HCT116 (cell line): ENCODE data around the gene MRPL45. TPM values are rescaled to one million over a fixed set of nuclear protein-coding genes. Genes with fewer than 3 reads are reported as not detected.

Source experiments
- ATAC-seq: fragments of 200-7000 bp; cut with Tn5 transposase; 2 replicates; pipeline ENCODE4 v1.9.1; 2020; ENCODE audit warnings: mild to moderate bottlenecking, moderate library complexity
- BruUV-seq: library from RNA; stranded (reverse); fragments of 400-500 nt; replicated peaks from 2 replicates; lab custom pipeline; 2021; lab: Mats Ljungman, UMichigan
- CTCF ChIA-PET: fragments of 300-600 bp; sonication (Branson Sonifier 250); formaldehyde crosslinking; loops from one replicate; lab custom pipeline; 2021; ENCODE audit warnings: antibody characterized with exemption; lab: Charles Lee
- POLR2A ChIA-PET: fragments of 300-600, 350-600 bp; sonication (Branson Sonifier 250); formaldehyde crosslinking; loops from one replicate; lab custom pipeline; 2021; ENCODE audit warnings: antibody characterized with exemption; lab: Charles Lee
- RAD21 ChIA-PET, 2 experiments: fragments of 300-600 bp; sonication (Branson Sonifier 250); formaldehyde crosslinking; loops; one replicate each; lab custom pipeline; 2023; ENCODE audit warnings: low total read pairs in 2 of 2; ENCODE audit not compliant: uncharacterized antibody in 2 of 2, unreplicated experiment in 2 of 2, low non-redundant PET in 1 of 2; lab: Charles Lee
- DNase-seq: peaks from one replicate; pipeline ENCODE4 v3.0.0-alpha.2; 2010; ENCODE audit warnings: low read depth, low spot score
- H2AFZ ChIP-seq: fragments of 200-600 bp; shearing (Covaris generic), sonication (generic); 2 replicates; pipeline ENCODE4 v1.6.1; 2017; ENCODE audit warnings: low read depth, mixed run types, mixed read lengths, antibody characterized with exemption, low read length; ENCODE audit not compliant: poor library complexity, severe bottlenecking
- H3K27ac ChIP-seq: 2 replicates; pipeline ENCODE4 v1.5.1; 2012; ENCODE audit warnings: low read depth, low read length
- H3K27me3 ChIP-seq: fragments of 200-600 bp; sonication (generic); 2 replicates; pipeline ENCODE4 v1.6.1; 2016; ENCODE audit warnings: mixed run types, low read length, mixed read lengths; ENCODE audit not compliant: insufficient read depth
- H3K36me3 ChIP-seq, 2 experiments: fragments of 200-500 bp in 1 of 2; fragments of 200-600 bp in 1 of 2; sonication (Bioruptor generic) in 1 of 2; sonication (generic) in 1 of 2; 2 replicates each; pipeline versions ENCODE4 v1.5.1 to v1.6.1; 2014 to 2016; ENCODE audit warnings: low read length in 2 of 2, inconsistent platforms in 1 of 2, mixed read lengths in 1 of 2, mixed run types in 1 of 2; ENCODE audit not compliant: insufficient read depth in 2 of 2, control insufficient read depth in 1 of 2
- H3K4me1 ChIP-seq, 2 experiments: fragments of 200-600 bp in 1 of 2; sonication (generic) in 1 of 2; 2 replicates each; pipeline versions ENCODE4 v1.5.1 to v1.6.1; 2012 to 2017; ENCODE audit warnings: low read length in 2 of 2, inconsistent platforms in 1 of 2, mild to moderate bottlenecking in 1 of 2, mixed read lengths in 1 of 2, mixed run types in 1 of 2, moderate library complexity in 1 of 2; ENCODE audit not compliant: insufficient read depth in 2 of 2, control insufficient read depth in 1 of 2
- H3K4me2 ChIP-seq: fragments of 200-600 bp; sonication (generic); 2 replicates; pipeline ENCODE4 v1.6.1; 2017; ENCODE audit warnings: mixed run types, low read length, mixed read lengths
- H3K4me3 ChIP-seq, 2 experiments: fragments of 200-600 bp in 1 of 2; sonication (generic) in 1 of 2; replicated peaks in 1 of 2; 2 replicates each; pipeline ENCODE4 v1.5.1; 2011 to 2016; ENCODE audit warnings: low read length in 2 of 2, control low read depth in 1 of 2, low read depth in 1 of 2, mild to moderate bottlenecking in 1 of 2, mixed read lengths in 1 of 2, mixed run types in 1 of 2
- H3K79me2 ChIP-seq: fragments of 200-600 bp; sonication (generic); 2 replicates; pipeline ENCODE4 v1.6.1; 2017; ENCODE audit warnings: mild to moderate bottlenecking, mixed run types, low read length, moderate library complexity, mixed read lengths; ENCODE audit not compliant: insufficient read depth
- H3K9ac ChIP-seq: fragments of 200-600 bp; sonication (generic); 2 replicates; pipeline ENCODE4 v1.6.1; 2016; ENCODE audit warnings: low read length, mixed read lengths
- H3K9me2 ChIP-seq: fragments of 200-600 bp; sonication (generic), shearing (Covaris generic); 2 replicates; pipeline ENCODE4 v1.6.1; 2017; ENCODE audit warnings: mixed run types, mild to moderate bottlenecking, moderate library complexity; ENCODE audit not compliant: insufficient read depth
- H3K9me3 ChIP-seq, 2 experiments: fragments of 200-500 bp in 1 of 2; fragments of 200-600 bp in 1 of 2; sonication (Bioruptor generic) in 1 of 2; sonication (generic) in 1 of 2; 2 replicates each; pipeline ENCODE4 v1.6.1; 2014 to 2017; ENCODE audit warnings: low read length in 2 of 2, mixed read lengths in 2 of 2, inconsistent platforms in 1 of 2, low read depth in 1 of 2, mild to moderate bottlenecking in 1 of 2, mixed run types in 1 of 2, moderate library complexity in 1 of 2; ENCODE audit not compliant: control insufficient read depth in 1 of 2, insufficient read depth in 1 of 2
- H4K20me1 ChIP-seq: fragments of 200-600 bp; sonication (generic), shearing (Covaris generic); 2 replicates; pipeline ENCODE4 v1.6.1; 2017; ENCODE audit warnings: mixed run types, mild to moderate bottlenecking, moderate library complexity; ENCODE audit not compliant: insufficient read depth
- CEBPB ChIP-seq: IDR thresholded peaks from 2 replicates; pipeline ENCODE4 v1.6.1; 2012; ENCODE audit warnings: low read depth
- FOSL1 ChIP-seq: IDR thresholded peaks from 2 replicates; pipeline ENCODE4 v1.6.1; 2012; ENCODE audit warnings: low read depth
- POLR2A ChIP-seq: IDR thresholded peaks from 2 replicates; pipeline ENCODE4 v1.7.0; 2011; ENCODE audit warnings: borderline replicate concordance; ENCODE audit not compliant: insufficient read depth, insufficient read length; ENCODE audit errors: extremely low read depth
- TCF7L2 ChIP-seq: IDR thresholded peaks from 2 replicates; pipeline ENCODE4 v1.7.0; 2011; ENCODE audit warnings: borderline replicate concordance, inconsistent platforms; ENCODE audit not compliant: insufficient read depth, insufficient read length; ENCODE audit errors: extremely low read depth
- ZFX ChIP-seq: fragments of 450-650 bp; IDR thresholded peaks from 2 replicates; pipeline ENCODE4 v1.6.1; 2017
- ZNF274 ChIP-seq: fragments of 200-500 bp; sonication (Bioruptor generic); IDR thresholded peaks from 2 replicates; pipeline ENCODE4 v1.6.1; 2014; ENCODE audit warnings: mild to moderate bottlenecking, low read depth, low read length, inconsistent platforms
- intact Hi-C: fragments of 100-400 bp; cut with micrococcal nuclease; formaldehyde crosslinking; loops from 2 replicates; pipeline ENCODE4 v1.10.0; 2022
- total RNA-seq: library from RNA; stranded (reverse); gene quantifications from one replicate; pipeline ENCODE4 v1.2.1, GENCODE V29; 2021; ENCODE audit not compliant: unreplicated experiment
- TF ChIP-seq, protein P1 (sequence below): IDR thresholded peaks from 2 replicates; pipeline ENCODE4 v1.6.1; 2012
- TF ChIP-seq, protein P2 (sequence below): IDR thresholded peaks from 2 replicates; pipeline ENCODE4 v1.6.1; 2011; ENCODE audit warnings: mild to moderate bottlenecking, low read length, moderate library complexity; ENCODE audit not compliant: insufficient replicate concordance; ENCODE audit errors: extremely low read depth
- TF ChIP-seq, protein P3 (sequence below), 3 experiments: fragments of 200-600 bp in 1 of 3; sonication (generic) in 1 of 3; IDR thresholded peaks in 2 of 3; conservative IDR thresholded peaks in 1 of 3; 2 replicates each; pipeline ENCODE4 v1.5.1; 2012 to 2017; ENCODE audit warnings: low read depth in 2 of 3, low read length in 2 of 3, antibody characterized with exemption in 1 of 3, borderline replicate concordance in 1 of 3, control low read depth in 1 of 3, mild to moderate bottlenecking in 1 of 3, mixed read lengths in 1 of 3, mixed run types in 1 of 3, moderate library complexity in 1 of 3; ENCODE audit not compliant: insufficient read depth in 1 of 3
- TF ChIP-seq, protein P4 (sequence below): IDR thresholded peaks from 2 replicates; pipeline ENCODE4 v1.6.1; 2012

The MRPL45 gene
- total RNA-seq, 1 experiment from 2014 or later = 76.1 TPM

DNA sequence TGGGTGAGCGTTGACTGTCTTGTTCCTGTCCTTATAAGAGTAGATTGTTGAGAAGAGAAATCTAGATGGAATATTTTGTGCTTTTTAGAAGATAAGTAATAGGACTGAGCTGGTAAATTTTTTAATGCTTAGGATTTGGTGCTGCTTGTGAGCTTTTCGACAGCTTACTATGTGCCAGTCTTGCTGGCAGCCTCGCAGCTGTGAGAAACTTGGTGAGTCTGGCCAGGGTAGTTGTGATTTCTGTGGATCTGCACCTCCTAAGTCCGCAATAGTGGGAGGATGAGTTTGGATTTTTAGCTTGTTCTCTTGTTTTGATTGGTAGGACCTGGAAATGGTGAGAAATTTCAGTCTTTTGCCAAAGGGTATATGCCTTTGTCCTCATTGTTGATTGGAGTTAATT is 58.3 kb downstream of the MRPL45 start:
- Histone ChIP-seq H3K9me3 (no peaks in the 10 kb centered on the region), H4K20me1 (0 out of 2 replicates have a peak, but pooled peaks cover 3% of the 10 kb centered on the region), H3K9ac (no peak overlapping the region), H3K4me3 (no peak overlapping the region), H3K9me2 (no peaks in the 10 kb centered on the region), H3K4me2 (no peak overlapping the region), H3K27me3 (no peaks in the 10 kb centered on the region), H3K79me2 (peaks cover 64% of the 10 kb centered on the region), H2AFZ (no peak overlapping the region), H3K4me1 (peaks cover 4 to 27% of the 10 kb centered on the region in 2 experiments; a peak in 3 of 4 replicates), H3K36me3 (no peaks in the 10 kb centered on the region), H3K27ac (no peak overlapping the region)
- DNase-seq (no peak), ATAC-seq (no peak)
- POLR2A ChIA-PET = interaction anchor here (0.6 kb wide), 1 partner anchor 71 kb away, joined by 3 read pairs; no protein-coding TSS in a partner anchor
- no TSS peak for BruUV-seq
- TF ChIP-seq, protein P1, sequence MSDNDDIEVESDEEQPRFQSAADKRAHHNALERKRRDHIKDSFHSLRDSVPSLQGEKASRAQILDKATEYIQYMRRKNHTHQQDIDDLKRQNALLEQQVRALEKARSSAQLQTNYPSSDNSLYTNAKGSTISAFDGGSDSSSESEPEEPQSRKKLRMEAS = no peak
- TF ChIP-seq ZFX = no peak
- TF ChIP-seq, protein P2, sequence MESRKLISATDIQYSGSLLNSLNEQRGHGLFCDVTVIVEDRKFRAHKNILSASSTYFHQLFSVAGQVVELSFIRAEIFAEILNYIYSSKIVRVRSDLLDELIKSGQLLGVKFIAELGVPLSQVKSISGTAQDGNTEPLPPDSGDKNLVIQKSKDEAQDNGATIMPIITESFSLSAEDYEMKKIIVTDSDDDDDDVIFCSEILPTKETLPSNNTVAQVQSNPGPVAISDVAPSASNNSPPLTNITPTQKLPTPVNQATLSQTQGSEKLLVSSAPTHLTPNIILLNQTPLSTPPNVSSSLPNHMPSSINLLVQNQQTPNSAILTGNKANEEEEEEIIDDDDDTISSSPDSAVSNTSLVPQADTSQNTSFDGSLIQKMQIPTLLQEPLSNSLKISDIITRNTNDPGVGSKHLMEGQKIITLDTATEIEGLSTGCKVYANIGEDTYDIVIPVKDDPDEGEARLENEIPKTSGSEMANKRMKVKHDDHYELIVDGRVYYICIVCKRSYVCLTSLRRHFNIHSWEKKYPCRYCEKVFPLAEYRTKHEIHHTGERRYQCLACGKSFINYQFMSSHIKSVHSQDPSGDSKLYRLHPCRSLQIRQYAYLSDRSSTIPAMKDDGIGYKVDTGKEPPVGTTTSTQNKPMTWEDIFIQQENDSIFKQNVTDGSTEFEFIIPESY = no peak
- intact Hi-C loops = loop anchor here (10.0 kb wide), 1 partner anchor 130 kb away; no protein-coding TSS in a partner anchor
- CTCF ChIA-PET = interaction anchor here (1.1 kb wide), 1 partner anchor 229 kb away, joined by 3 read pairs; no protein-coding TSS in a partner anchor
- RAD21 ChIA-PET = no interaction called here

DNA sequence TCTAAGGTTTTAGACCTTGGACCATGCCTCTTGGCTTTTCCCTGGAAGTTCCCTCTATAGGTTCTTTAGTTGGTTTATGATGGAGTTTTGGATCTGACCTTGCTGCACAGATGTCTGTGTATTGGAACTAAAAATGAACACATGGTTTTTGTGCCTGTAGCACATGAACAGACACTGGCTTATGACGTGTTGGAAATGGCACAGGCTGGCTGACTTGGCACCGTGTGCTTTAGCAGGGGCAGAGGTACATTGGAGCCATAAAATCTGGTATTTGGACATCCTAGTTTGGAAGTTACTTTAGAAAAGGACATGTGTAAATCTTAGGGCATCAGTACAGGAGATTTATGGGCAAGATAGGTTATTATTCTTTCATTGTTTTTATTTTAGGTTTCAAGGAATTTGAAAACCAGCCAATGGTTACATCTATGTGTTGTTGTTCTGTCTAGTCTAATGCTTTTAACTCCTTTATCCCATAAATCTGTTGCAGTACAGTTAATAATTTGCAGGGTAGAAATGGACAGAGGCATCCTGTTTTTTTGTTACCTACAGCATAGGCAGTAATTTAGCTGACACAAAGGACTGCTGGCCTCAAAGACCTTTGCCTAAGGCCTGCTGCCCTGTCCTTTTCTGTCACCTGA is 60.6 kb downstream of the MRPL45 start:
- BruUV-seq = no TSS peak
- no peak for DNase-seq
- H3K27me3 ChIP-seq = no peaks in the 10 kb centered on the region
- ChIA-PET CTCF (interaction anchor here (2.9 kb wide), 1 partner anchor 9 kb away, joined by 14 read pairs; no protein-coding TSS in a partner anchor), POLR2A (no interaction called here), RAD21 (no interaction called here)
- 0 out of 2 replicates have a peak, but pooled peaks cover 3% of the 10 kb centered on the region for H4K20me1 ChIP-seq
- no peaks in the 10 kb centered on the region for H3K9me2 ChIP-seq
- TF ChIP-seq ZNF274 (no peak), CEBPB (no peak), TCF7L2 (no peak), POLR2A (no peak), FOSL1 (no peak)
- TF ChIP-seq, protein P3, sequence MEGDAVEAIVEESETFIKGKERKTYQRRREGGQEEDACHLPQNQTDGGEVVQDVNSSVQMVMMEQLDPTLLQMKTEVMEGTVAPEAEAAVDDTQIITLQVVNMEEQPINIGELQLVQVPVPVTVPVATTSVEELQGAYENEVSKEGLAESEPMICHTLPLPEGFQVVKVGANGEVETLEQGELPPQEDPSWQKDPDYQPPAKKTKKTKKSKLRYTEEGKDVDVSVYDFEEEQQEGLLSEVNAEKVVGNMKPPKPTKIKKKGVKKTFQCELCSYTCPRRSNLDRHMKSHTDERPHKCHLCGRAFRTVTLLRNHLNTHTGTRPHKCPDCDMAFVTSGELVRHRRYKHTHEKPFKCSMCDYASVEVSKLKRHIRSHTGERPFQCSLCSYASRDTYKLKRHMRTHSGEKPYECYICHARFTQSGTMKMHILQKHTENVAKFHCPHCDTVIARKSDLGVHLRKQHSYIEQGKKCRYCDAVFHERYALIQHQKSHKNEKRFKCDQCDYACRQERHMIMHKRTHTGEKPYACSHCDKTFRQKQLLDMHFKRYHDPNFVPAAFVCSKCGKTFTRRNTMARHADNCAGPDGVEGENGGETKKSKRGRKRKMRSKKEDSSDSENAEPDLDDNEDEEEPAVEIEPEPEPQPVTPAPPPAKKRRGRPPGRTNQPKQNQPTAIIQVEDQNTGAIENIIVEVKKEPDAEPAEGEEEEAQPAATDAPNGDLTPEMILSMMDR (IDR thresholded peaks at IDR 0.05 in 2 of 3, conservative IDR thresholded peaks at IDR 0.05 in 1 of 3; ENCODE audit: borderline replicate concordance in 1 of 3, insufficient read depth in 1 of 3, low read depth in 2 of 3, low read length in 2 of 3) = no peak
- TF ChIP-seq, protein P4, sequence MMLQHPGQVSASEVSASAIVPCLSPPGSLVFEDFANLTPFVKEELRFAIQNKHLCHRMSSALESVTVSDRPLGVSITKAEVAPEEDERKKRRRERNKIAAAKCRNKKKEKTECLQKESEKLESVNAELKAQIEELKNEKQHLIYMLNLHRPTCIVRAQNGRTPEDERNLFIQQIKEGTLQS = no peak
- H3K4me3 ChIP-seq = no peak overlapping the region
- no peaks in the 10 kb centered on the region for H3K9me3 ChIP-seq
- H3K9ac ChIP-seq = no peak overlapping the region
- ATAC-seq = no peak
- peaks cover 4 to 13% of the 10 kb centered on the region in 2 experiments; a peak in 3 of 4 replicates for H3K4me1 ChIP-seq
- 0 out of 4 replicates have a peak, but pooled peaks cover 0 to 4% of the 10 kb centered on the region in 2 experiments for H3K36me3 ChIP-seq
- no peak overlapping the region for H3K27ac ChIP-seq
- no peak overlapping the region for H2AFZ ChIP-seq
- H3K79me2 ChIP-seq = peaks cover 75% of the 10 kb centered on the region
- intact Hi-C loops = loop anchor here (10.0 kb wide), 1 partner anchor 127 kb away; no protein-coding TSS in a partner anchor
- H3K4me2 ChIP-seq = no peak overlapping the region
